GM18868 (cell line): ENCODE data around the gene ZNF324.
"Not testable (repeated sequence)": the region's sequence is repeated elsewhere in the genome, so short reads cannot be mapped to it uniquely, and the experiment has no call there.

Experiments used
- ATAC-seq: cut with Tn5 transposase; IDR thresholded peaks from one replicate; pipeline ENCODE4 v1.9.1; 2021; ENCODE audit warnings: mild to moderate bottlenecking, moderate library complexity; ENCODE audit not compliant: unreplicated experiment

ZNF324 gene

DNA sequence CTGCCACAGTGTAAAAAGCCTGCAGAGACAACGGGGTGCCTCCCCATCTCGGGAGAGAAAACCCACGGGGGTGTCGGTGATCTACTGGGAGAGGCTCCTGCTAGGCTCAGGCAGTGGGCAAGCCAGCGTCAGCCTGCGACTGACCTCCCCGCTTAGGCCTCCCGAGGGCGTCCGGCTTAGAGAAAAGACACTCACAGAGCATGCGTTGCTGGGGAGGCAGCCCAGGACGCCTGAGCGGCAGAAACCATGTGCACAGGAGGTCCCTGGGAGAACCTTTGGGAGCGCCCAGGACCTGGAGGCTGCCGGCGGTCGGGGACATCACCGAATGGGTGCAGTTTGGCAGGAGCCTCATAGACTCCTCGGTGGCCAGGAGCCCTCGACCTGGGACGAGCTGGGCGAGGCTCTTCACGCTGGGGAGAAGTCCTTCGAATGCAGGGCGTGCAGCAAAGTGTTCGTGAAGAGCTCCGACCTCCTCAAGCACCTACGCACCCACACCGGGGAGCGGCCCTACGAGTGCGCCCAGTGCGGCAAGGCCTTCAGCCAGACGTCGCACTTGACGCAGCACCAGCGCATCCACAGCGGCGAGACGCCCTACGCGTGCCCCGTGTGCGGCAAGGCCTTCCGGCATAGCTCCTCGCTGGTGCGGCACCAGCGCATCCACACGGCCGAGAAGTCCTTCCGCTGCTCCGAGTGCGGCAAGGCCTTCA, 4.1 kb downstream of the ZNF324 start:
- not testable (repeated sequence) for ATAC-seq

DNA sequence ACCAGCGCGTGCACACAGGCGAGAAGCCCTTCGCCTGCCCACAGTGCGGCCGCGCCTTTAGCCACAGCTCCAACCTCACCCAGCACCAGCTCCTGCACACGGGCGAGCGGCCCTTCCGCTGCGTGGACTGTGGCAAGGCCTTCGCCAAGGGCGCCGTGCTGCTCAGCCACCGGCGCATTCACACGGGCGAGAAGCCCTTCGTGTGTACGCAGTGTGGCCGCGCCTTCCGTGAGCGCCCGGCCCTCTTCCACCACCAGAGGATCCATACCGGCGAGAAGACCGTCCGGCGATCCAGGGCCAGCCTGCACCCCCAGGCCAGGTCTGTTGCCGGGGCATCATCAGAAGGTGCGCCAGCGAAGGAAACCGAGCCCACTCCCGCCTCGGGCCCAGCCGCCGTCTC, 4.9 kb downstream of the ZNF324 start:
- no peak for ATAC-seq

DNA sequence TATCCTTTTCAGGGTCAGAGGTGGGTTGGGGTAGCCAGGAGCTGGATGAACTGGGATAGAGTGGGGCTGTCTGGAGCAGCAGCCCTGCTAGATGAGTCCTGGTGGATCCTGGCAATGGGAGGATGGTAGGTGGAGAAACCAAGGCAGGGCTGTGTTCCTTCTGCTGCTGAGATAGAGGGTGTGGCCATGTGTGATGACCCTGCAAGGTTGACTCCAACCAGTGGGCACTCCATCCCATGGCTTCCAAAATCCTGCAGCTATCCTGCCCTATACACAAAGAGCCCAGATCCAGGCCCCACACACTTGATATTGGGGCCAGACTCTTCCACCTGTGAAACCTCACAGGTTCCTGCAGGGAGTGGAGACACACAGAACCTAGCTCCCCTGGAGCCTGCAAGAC, 6.9 kb downstream of the ZNF324 start:
- ATAC-seq, result no peak

DNA sequence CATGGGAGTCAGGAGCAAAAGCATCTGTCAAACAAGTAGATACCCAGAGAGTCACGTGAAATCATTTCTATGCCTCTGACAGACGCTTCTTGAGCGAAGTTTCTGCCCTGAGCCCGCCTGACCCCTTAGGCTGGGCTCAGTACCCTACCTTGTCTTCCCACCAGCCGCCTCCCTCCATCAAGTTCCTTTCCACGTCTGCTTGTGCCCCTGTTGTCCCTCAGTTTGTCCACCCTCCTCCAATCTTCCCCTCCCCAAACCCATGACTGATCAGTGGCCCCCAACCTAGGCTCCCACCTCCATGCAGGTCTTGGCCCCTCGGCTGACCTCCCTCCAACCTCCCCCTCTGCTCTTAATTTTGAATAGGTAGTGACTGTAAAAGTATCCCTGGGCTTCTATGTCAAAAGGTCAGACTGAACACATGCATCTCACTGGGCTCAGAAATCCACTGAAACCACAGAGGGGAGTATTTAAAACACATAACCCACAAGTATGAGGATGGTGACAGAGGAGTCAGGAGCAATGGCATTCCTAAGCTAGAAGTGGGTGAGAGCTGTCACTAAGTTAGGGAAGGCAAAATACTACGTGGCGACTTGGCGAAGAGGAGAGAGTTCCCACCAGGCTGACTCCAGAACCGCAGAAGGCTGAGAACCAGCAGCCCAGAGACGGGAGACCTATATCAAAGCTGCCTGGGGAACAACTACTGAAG, 7.6 kb downstream of the ZNF324 start:
- ATAC-seq, result no peak

DNA sequence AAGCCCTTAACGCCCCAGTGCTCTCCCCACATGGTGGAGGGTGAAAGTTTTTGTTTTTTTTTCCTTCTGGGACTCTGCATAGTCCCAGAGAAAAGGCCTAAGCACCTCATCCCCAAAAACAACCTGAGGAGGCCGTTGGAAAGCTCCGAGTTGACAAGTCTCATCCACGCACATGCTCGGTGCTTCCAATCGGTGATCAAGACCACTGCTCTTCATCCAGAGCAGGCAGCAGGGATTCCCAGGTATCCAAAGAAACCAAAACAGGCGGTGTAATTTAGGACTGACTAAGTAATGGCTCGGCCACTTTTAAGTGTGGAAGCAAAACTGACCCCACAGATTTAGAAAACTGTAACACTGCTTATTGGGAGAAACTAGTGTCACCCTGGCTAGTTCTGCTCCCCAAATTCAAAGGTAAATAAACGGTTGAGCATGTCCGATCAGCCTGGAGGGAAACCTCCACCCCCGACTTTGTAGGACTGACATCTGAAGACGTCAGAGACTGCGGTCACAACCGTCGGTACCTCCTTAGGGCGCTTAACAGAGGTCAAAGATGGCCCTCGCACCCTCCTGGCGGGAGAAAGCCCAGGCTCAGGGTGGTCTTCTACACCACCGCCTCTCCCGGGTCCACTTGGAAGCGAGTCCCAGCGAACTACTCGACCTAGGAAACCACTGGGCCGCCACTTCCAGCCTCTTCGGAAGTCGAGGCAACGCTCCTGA, 8.3 kb downstream of the ZNF324 start:
- ATAC-seq, result peak; percentile 3

DNA sequence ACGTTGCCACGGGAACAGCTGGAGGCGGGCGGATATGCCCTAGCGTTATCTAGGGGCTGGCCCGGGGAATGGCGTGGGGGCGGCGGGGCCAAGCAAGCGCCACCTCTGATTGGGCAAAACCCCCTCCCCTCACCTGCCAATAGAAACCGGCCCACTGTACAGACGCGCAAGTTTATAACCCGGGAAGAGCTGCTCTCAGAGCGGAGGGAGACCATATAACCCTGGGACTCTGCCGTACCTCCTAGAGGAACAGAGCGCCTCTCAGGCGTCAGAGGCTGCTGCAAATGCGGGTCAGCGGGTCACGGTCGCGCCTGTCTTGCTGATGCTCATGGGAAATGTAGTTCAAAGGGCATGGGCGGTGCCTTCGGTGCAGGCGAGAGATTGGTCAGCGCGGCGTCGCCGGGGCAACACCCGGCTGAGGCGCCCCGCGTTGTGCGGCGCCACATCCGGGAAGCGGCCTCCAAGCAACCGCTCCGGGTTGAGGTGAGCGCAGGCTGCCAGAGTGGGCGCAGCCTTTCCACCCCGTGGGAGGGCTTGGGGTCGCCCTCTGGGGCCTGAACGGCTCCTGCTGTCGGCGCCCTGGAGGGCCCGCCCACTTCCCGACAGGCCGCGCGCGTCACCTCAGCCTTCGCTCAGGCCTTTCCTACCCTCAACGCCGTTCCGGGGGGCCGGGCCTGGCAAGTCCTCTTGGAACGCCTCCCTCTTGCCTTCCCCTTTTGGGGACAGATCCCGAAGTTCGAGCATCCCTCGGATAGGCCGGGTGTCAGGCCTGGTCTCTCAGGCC, 9.0 kb downstream of the ZNF324 start, which contains the start of gene ZNF446:
Gene ZNF446, plus strand, starts transcription at position 639 of the 784 bp plus-strand sequence. CDS start 867 bp downstream, outside the sequence.
- peak; percentile 78 for ATAC-seq

DNA sequence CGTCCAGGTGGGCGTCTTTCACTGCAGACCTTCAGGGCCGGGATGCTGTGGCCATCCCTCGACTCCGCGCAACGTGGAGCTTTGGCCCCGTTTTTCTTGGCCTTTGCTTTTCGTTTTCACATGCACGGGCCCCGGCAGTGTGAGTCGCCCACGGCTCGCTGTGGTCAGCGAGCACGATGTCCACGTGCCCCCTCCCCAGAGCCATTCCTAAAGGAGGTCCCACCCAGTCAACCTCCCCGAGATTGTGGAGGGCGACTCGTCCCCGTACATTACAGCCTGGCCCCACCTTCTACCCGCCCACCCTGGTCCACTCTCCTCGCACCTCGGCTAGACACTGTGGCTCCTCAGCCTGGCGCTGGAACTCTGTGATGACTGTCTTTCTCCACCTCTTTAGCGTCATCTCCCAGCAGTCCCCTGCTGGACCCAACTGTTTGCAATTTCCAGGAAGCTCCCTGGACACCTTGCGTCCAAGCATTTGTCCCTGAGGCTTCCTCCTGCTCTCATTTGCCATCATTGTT, 9.7 kb downstream of the ZNF324 start:
- ATAC-seq, result no peak

DNA sequence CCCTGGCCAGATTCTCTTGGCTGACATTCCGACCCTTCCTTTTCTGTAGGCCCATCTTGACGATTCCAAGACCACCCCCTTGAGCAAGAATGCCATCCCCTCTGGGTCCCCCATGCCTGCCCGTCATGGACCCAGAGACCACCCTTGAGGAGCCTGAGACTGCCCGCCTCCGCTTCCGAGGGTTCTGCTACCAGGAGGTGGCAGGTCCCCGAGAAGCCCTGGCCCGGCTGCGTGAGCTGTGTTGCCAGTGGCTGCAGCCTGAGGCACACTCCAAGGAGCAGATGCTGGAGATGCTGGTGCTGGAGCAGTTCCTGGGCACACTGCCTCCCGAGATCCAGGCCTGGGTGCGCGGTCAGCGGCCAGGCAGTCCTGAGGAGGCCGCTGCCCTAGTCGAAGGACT, 10.2 kb downstream of the ZNF324 start:
- ATAC-seq, result no peak

DNA sequence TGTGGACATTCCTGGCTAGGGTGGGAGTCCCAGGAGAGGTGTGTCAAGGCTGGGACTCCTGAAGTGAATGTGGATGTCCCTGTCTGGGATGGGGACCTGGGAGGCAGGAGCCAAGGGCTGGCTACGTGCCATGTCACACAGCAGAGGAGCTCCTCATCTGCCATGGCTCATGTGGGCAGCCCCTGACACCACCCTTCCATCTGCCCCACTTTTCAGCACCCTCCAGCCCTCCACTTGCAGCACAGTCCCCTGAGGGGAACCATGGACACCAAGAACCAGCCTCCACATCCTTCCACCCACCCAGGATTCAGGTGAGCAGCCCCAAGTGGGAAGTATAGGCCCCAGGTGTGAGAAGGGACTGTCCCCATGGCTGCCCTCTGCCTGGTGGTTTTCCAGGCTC, 11.0 kb downstream of the ZNF324 start:
- ATAC-seq, result no peak

DNA sequence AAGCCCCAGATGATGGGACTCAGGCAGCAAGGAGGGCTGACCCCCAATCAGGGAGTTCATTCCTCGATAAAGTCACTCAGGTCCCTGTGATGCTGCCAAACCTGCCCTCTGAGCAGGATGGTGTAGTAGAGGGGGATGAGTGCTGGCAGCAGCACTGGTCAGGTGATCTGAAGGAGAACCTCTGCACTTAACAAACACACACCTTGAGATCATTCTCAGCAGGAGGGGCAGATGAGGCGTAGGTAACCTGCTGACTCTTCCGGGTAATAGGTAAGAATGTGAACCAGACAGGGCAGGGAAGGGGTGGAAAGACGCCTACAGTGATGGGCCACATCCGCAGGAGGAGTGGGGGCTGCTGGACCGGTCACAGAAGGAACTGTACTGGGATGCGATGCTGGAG, 12.4 kb downstream of the ZNF324 start:
- no peak for ATAC-seq

DNA sequence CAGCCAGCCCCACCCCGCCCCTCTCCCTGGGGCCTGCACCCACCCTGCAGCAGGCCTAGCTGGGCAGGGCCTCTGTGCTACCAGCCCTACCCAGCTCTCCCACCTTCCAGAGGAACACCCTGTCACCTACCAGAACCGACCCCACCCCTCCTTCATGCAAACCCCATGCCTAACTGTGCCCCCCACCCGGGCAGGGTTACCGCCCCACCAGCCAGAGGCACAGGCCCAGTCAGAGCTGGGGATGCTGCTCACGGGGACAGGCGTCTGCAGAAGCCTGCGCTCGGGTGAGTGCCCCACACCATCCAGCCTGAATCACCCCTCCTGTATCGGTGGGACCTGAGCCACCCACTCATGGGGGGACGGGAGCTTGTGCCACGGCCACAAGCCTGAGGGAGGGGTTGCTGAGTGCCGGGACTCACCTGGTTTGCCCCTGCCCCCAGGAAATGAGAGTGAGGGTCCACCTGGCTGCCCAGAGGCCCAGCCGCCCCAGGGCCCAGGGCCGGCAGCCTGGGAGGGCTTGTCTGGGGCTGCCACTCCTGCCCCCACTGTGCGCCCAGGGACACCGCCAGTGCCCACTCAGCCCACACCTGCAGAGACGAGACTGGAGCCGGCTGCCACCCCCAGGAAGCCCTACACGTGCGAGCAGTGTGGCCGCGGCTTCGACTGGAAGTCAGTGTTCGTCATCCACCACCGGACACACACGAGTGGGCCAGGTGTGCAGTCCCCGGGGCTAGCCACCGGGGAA, 13.0 kb downstream of the ZNF324 start:
- ATAC-seq, result no peak

DNA sequence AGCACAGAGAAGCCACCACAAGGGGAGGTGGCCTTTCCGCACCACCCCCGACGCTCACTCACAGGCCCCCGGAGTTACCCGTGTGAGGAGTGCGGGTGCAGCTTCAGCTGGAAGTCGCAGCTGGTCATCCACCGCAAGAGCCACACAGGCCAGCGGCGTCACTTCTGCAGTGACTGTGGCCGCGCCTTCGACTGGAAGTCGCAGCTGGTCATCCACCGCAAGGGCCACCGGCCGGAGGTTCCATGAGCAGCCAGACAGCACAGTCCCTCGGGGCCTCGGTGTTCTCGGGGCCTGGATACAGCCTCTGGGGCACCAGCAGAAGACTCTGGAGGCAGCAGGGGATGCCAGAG, 13.6 kb downstream of the ZNF324 start:
- no peak for ATAC-seq

DNA sequence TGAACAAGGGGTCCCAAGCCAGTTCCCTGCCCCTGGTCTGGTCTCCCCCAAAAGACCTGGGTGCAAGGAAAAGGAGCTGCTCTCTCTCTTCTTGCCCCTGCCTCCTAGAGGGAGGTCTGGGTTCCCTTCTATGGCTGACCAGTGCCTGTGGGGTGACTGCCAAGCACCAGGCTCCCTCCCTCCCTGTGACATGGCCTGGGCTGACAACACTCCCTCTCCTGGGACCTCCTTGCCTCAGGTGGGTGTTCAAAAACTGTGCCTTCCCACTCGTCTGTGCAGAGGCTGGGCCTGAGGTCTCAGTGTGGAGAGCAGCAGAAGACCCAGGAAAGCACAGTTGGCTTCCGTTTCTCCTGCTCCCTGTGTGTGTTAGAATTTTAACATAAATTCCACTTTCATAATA, 14.0 kb downstream of the ZNF324 start:
- ATAC-seq, result no peak

DNA sequence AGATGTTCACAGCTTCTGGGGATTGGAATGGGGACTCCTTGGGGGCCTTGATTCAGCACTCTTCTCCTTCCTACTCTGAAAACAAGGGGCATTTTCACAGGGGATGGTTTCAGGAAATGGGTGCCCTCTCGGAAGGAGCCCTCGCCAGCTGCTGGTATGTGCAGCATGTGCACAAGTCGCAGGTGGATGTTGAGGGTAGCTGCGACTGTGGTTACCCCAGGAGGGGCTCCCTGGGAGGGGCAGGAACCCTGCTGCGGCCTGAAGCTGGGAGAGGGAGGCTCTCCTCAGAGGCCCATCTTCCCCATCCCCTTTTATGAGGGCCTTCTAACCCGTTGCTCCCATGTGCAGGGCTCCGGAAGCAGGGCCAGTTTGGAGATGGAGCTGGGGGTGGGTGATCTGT, 15.5 kb downstream of the ZNF324 start:
- ATAC-seq, result no peak

DNA sequence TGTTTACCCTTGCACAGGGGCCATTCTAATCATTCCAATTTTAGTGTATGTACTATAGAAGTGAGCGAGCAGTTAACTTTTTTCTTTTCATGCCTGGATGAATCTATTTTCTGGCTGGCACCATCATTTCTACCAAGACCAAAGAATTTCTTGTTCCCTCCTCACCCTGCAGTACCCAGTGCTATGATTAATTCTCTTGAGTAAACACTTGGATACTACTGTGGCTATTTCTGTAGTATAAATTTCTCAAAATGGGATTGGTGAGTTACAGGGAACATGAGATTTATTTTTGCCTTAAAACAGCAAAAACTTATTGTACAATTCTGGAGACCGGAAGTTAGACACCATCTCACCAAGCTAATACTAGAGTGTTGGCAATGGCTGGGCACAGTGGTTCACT, 16.9 kb downstream of the ZNF324 start:
- ATAC-seq, result no peak

DNA sequence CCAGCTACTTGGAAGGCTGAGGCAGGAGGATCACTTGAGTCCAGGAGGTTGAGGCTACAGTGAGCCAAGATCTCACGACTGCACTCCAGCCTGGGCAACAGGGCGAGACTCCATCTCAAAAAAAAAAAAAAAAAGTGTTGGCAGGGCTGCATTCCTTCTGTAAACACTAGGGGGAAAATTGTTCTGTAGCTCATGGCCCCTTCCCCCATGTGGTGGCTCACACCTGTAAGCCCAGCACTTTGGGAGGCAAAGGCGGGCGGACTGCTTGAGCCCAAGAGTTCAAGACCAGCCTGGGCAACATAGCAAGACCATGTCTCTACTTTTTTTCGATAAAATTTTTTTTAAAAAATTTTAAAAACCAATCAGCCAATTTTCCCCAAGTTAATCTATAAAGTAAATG, 17.5 kb downstream of the ZNF324 start:
- not testable (repeated sequence) for ATAC-seq

DNA sequence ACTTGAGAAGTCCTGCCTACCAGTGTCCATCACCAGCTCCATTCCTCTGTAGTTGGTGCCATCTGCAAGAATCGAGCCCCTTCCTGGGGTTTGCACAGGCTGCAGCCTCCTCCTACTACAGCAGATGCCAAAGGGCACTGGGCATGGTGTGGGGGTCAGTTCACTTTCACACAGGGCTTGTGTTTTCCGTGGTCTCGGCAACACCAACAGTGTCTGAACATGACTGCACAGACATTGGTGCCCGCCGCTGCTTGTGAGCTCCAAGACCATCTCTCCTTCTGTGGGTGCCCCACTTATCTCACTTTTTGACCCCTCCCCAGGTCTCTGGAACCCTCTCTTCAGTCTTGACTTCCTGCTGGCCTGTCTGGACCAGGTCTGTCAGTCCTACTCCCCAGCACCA, 24.5 kb downstream of the ZNF324 start:
- ATAC-seq, result no peak

DNA sequence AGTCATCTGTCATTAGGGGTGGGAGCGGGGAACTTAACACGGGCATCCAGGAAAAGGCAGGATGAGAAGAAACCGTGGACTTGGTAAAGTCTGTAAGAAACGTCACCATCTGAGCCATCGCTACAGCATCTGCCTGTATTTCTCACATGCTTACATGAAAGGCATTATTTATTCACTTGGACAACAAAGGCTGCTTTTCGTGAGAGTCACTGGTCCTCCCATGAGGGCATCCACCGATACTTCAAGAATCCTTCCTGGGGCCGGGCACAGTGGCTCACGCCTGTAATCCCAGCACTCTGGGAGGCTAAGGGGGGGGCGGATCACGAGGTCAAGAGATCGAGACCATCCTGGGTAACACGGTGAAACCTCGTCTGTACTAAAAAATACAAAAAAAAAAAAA, 25.4 kb downstream of the ZNF324 start:
- ATAC-seq, result no peak

DNA sequence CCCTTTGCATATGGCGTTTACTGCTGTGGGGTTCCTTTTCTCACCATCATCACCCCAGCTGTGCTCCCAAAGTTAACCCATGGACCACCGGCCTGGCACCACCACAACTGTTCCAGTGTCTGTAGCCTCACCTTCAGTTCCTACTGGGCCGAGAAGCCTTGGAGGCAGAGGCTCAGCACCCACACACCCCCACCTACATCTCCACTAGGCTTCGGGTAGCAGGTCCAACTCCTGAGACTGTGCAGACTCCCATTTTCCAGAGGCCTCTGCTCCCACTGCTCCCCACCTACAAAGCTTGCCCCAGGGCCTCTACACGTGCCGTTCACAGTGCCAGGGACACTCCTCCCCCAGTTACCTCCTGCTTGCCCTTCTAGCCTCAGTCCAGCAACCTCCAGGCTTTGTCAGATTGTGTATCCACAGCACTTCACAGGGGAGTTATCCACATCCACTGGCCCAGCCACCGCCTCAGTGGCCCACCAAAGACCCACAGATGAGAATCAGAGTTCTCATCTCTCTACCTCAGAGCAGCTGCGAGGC, 30.8 kb downstream of the ZNF324 start:
- ATAC-seq, result no peak
